HG02852 (cell line): ENCODE measurements around the gene FGFBP3.

Source experiments
- ATAC-seq: cut with Tn5 transposase; IDR thresholded peaks from one replicate; pipeline ENCODE4 v1.9.1; 2021; ENCODE audit warnings: mild to moderate bottlenecking, moderate library complexity; ENCODE audit not compliant: unreplicated experiment

FGFBP3 gene

DNA sequence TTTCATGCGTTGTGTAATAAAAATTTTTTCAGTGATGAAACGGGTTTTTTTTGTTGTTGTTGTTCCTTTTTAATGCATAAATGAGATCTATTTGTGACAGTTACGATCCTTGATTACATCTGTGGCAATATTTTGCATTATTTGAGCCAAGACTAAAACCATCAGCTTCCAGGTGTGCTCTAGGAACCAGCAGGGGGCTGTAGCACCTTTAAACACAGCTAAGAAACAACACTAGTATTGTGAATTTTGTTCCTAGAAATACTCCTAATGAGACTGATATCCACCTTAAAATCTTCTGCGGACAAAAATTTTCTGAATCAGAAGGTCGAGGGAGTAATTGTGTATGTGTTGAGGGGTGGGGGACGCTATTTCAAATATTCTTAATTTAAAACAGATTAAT lies 52.6 kb downstream of the FGFBP3 start:
- ATAC-seq: no peak
